ENCODE measurements around the gene NINL. TPM values are rescaled to one million over a fixed set of nuclear protein-coding genes. Genes with fewer than 3 reads are reported as not detected.
"Not testable (repeated sequence)": the region's sequence is repeated elsewhere in the genome, so short reads cannot be mapped to it uniquely, and the experiment has no call there.

The NINL gene
- total RNA-seq, 4 donors from 2014 or later, result 18.3 to 37.8 (median 23.5) TPM

GRCh38 chr20:25551413-25552215 is 33.7 kb downstream of the NINL start:
- no peak for DNase-seq
- 81 to 82% methylated on average over 6 of the region's 6 CpGs for WGBS, 2 donors
- no peak for TF ChIP-seq POLR2A (IDR thresholded peaks at IDR 0.05)
- TF ChIP-seq, protein P1, sequence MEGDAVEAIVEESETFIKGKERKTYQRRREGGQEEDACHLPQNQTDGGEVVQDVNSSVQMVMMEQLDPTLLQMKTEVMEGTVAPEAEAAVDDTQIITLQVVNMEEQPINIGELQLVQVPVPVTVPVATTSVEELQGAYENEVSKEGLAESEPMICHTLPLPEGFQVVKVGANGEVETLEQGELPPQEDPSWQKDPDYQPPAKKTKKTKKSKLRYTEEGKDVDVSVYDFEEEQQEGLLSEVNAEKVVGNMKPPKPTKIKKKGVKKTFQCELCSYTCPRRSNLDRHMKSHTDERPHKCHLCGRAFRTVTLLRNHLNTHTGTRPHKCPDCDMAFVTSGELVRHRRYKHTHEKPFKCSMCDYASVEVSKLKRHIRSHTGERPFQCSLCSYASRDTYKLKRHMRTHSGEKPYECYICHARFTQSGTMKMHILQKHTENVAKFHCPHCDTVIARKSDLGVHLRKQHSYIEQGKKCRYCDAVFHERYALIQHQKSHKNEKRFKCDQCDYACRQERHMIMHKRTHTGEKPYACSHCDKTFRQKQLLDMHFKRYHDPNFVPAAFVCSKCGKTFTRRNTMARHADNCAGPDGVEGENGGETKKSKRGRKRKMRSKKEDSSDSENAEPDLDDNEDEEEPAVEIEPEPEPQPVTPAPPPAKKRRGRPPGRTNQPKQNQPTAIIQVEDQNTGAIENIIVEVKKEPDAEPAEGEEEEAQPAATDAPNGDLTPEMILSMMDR (IDR thresholded peaks at IDR 0.05), result no peak
- H3K36me3 ChIP-seq, result no peaks in the 10 kb centered on the region
- no peaks in the 10 kb centered on the region for H3K9me3 ChIP-seq
- intact Hi-C loops (cut with DNase I), result no loop called here
- no peak overlapping the region for H3K4me3 ChIP-seq (replicated peaks in 1 of 3)
- no peaks in the 10 kb centered on the region for H3K27me3 ChIP-seq
- peaks cover 17 to 27% of the 10 kb centered on the region in 2 donors for H3K4me1 ChIP-seq
- no peak overlapping the region for H3K27ac ChIP-seq

GRCh38 chr20:25550645-25551337 is 34.5 kb downstream of the NINL start:
- intact Hi-C loops (cut with DNase I), result not testable (repeated sequence)
- 92 to 93% methylated on average over 7 of the region's 7 CpGs for WGBS, 2 donors

DNA sequence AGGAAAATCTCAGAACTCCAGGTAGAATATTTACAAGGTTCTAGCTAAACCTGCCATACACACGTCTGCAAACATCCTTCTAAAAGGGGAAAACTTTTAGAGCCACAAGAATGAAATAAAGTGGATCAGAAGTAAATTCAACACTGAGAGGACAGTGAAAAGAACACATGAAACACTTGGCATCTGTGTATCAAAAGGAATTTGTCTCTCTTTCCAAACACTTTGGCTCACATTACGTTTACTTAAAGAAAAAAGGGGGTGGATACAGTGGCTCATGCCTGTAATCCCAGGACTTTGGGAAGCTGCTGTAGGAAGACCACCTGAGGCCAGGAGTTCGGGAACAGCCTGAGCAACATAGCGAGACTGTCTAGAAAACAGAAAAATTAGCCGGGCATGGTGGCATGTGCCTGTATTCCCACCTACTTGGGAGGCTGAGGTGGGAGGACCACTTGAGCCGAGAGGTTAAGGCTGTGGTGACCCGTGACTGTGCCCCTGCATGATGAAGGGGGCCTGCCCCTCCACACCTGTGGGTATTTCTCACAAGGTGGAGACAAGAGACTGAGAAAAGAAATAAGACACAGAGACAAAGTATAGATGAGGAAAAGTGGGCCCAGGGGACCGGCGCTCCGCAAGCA is 35.4 kb downstream of the NINL start:
- H3K27me3 ChIP-seq, result no peaks in the 10 kb centered on the region
- no peaks in the 10 kb centered on the region for H3K36me3 ChIP-seq
- H3K9me3 ChIP-seq, result no peaks in the 10 kb centered on the region
- no peak overlapping the region for H3K27ac ChIP-seq
- WGBS, 2 donors, result 58 to 67% methylated on average over 10 of the region's 10 CpGs
- peaks cover 30 to 44% of the 10 kb centered on the region in 2 donors for H3K4me1 ChIP-seq
- intact Hi-C loops (cut with DNase I), result no loop called here
- H3K4me3 ChIP-seq (replicated peaks in 1 of 3), result no peak overlapping the region
- no peak for DNase-seq
- no peak for TF ChIP-seq POLR2A (IDR thresholded peaks at IDR 0.05)
- TF ChIP-seq, protein P1 (IDR thresholded peaks at IDR 0.05), result no peak

More at GRCh38 chr20:25550645-25551337, 34.5 kb downstream of the NINL start:
- not testable (repeated sequence) for H3K27me3 ChIP-seq; H3K4me3 ChIP-seq (replicated peaks in 1 of 3); DNase-seq; H3K36me3 ChIP-seq; H3K27ac ChIP-seq; H3K9me3 ChIP-seq
- peaks cover 24 to 35% of the 10 kb centered on the region in 2 donors for H3K4me1 ChIP-seq

GRCh38 chr20:25549172-25549773 is 36.1 kb downstream of the NINL start:
- H3K36me3 ChIP-seq, result no peaks in the 10 kb centered on the region
- no peaks in the 10 kb centered on the region for H3K9me3 ChIP-seq
- 43 to 49% methylated on average over 11 to 15 of the region's 15 CpGs for WGBS, 2 donors
- TF ChIP-seq POLR2A (IDR thresholded peaks at IDR 0.05), result no peak
- TF ChIP-seq, protein P1 (IDR thresholded peaks at IDR 0.05), result no peak
- H3K27me3 ChIP-seq, result no peaks in the 10 kb centered on the region
- peaks cover 34 to 49% of the 10 kb centered on the region in 2 donors for H3K4me1 ChIP-seq
- no peak overlapping the region for H3K27ac ChIP-seq
- no peak overlapping the region for H3K4me3 ChIP-seq (replicated peaks in 1 of 3)
- DNase-seq, result no peak
- intact Hi-C loops (cut with DNase I), result no loop called here

DNA sequence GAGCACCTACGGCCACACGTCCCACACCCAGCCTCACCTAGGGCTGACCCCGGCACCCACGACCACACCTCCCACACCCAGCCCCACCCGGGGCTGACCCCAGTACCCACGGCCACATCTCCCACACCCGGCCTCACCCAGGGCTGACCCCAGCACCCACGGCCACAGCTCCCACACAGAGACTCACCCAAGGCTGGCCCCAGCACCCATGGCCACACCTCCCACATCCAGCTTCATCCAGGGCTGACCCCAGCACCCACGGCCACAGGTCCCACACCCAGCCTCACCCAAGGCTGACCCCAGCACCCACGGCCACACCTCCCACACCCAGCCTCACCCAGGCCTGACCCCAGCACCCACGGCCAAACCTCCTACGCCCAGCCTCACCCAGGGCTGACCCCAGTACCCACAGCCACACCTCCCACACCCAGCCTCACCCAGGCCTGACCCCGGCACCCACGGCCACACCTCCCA is 36.7 kb downstream of the NINL start:
- Histone ChIP-seq H3K9me3 (no peaks in the 10 kb centered on the region), H3K27ac (no peak overlapping the region)
- intact Hi-C loops (cut with DNase I), result no loop called here

More for the DNA sequence above, 36.7 kb downstream of the NINL start:
- H3K4me1 ChIP-seq, result peaks cover 28 to 43% of the 10 kb centered on the region in 2 donors
- 83 to 84% methylated on average over 11 to 14 of the region's 14 CpGs for WGBS, 2 donors
- H3K4me3 ChIP-seq (replicated peaks in 1 of 3), result no peak overlapping the region
- TF ChIP-seq, protein P1 (IDR thresholded peaks at IDR 0.05), result no peak
- no peak for TF ChIP-seq POLR2A (IDR thresholded peaks at IDR 0.05)
- DNase-seq, result no peak
- H3K27me3 ChIP-seq, result no peaks in the 10 kb centered on the region
- H3K36me3 ChIP-seq, result no peaks in the 10 kb centered on the region
